ENCODE results near the gene COPRS. TPM values are rescaled to one million over a fixed set of nuclear protein-coding genes. Genes with fewer than 3 reads are reported as not detected.

The COPRS gene
- total and polyA plus RNA-seq, 4 donors: 15.4 to 50.6 (median 27.6) TPM

GRCh38 chr17:31824766-31825360 is 34.2 kb downstream of the COPRS start:
- Histone ChIP-seq H3K4me1 (ENCODE audit: control insufficient read depth in 4 of 4, insufficient read depth in 4 of 4, low read length in 3 of 4) (peaks cover 0 to 4% (median 0%) of the 10 kb centered on the region in 4 donors), H3K4me3 (ENCODE audit: low read depth in 1 of 3, low read length in 3 of 3) (no peak overlapping the region), H3K9me3 (ENCODE audit: control insufficient read depth in 4 of 4, low read length in 3 of 4) (no peaks in the 10 kb centered on the region), H3K27me3 (ENCODE audit: control insufficient read depth in 4 of 4, insufficient read depth in 4 of 4, low read length in 3 of 4) (no peaks in the 10 kb centered on the region), H3K9ac (ENCODE audit: low read depth in 1 of 2, low read length in 2 of 2) (no peak overlapping the region), H3K36me3 (ENCODE audit: control insufficient read depth in 4 of 4, insufficient read depth in 3 of 4, low read depth in 1 of 4, low read length in 3 of 4) (no peaks in the 10 kb centered on the region), H3K27ac (ENCODE audit: low read depth in 1 of 2, low read length in 2 of 2) (no peak overlapping the region)
- no peak for DNase-seq (ENCODE audit: low spot score)
- 78% methylated on average over 7 of the region's 7 CpGs for WGBS
- TF ChIP-seq FOXA1 (IDR thresholded peaks at IDR 0.05): no peak
- no peak for TF ChIP-seq MAX (IDR thresholded peaks at IDR 0.05)
- no peak for TF ChIP-seq RXRA (IDR thresholded peaks at IDR 0.05)
- no peak for TF ChIP-seq TAF1 (conservative IDR thresholded peaks at IDR 0.05)
- TF ChIP-seq NR2F2 (IDR thresholded peaks at IDR 0.05): no peak
- TF ChIP-seq CTCF (IDR thresholded peaks at IDR 0.05; ENCODE audit: low read depth, low read length, missing input control): no peak
- TF ChIP-seq REST (IDR thresholded peaks at IDR 0.05): no peak
- TF ChIP-seq HNF4G (IDR thresholded peaks at IDR 0.05): no peak
- TF ChIP-seq FOXA2 (IDR thresholded peaks at IDR 0.05): no peak
- TF ChIP-seq ZBTB33 (IDR thresholded peaks at IDR 0.05): no peak
- TF ChIP-seq HNF4A (conservative IDR thresholded peaks at IDR 0.05): no peak
- no peak for TF ChIP-seq SP1 (IDR thresholded peaks at IDR 0.05)
- no peak for TF ChIP-seq JUND (IDR thresholded peaks at IDR 0.05)
- TF ChIP-seq GABPA (IDR thresholded peaks at IDR 0.05 in 1 of 2, conservative IDR thresholded peaks at IDR 0.05 in 1 of 2): no peak

GRCh38 chr17:31823014-31823413 is 36.0 kb downstream of the COPRS start:
- H3K9me3 ChIP-seq (ENCODE audit: control insufficient read depth in 4 of 4, low read length in 3 of 4): no peaks in the 10 kb centered on the region
- no peaks in the 10 kb centered on the region for H3K27me3 ChIP-seq (ENCODE audit: control insufficient read depth in 4 of 4, insufficient read depth in 4 of 4, low read length in 3 of 4)
- H3K36me3 ChIP-seq (ENCODE audit: control insufficient read depth in 4 of 4, insufficient read depth in 3 of 4, low read depth in 1 of 4, low read length in 3 of 4): no peaks in the 10 kb centered on the region
- no peak overlapping the region for H3K4me3 ChIP-seq (ENCODE audit: low read depth in 1 of 3, low read length in 3 of 3)
- WGBS: 86% methylated on average over 3 of the region's 3 CpGs
- no peak for TF ChIP-seq NR2F2 (IDR thresholded peaks at IDR 0.05)
- TF ChIP-seq RXRA (IDR thresholded peaks at IDR 0.05): no peak
- no peak for TF ChIP-seq MAX (IDR thresholded peaks at IDR 0.05)
- no peak for TF ChIP-seq TAF1 (conservative IDR thresholded peaks at IDR 0.05)
- no peak for TF ChIP-seq JUND (IDR thresholded peaks at IDR 0.05)
- no peak for TF ChIP-seq FOXA2 (IDR thresholded peaks at IDR 0.05)
- TF ChIP-seq CTCF (IDR thresholded peaks at IDR 0.05; ENCODE audit: low read depth, low read length, missing input control): no peak
- no peak for TF ChIP-seq HNF4A (conservative IDR thresholded peaks at IDR 0.05)
- TF ChIP-seq HNF4G (IDR thresholded peaks at IDR 0.05): no peak
- no peak for TF ChIP-seq EGR1 (IDR thresholded peaks at IDR 0.05; ENCODE audit: low read depth in 2 of 2)
- H3K4me1 ChIP-seq (ENCODE audit: control insufficient read depth in 4 of 4, insufficient read depth in 4 of 4, low read length in 3 of 4): peaks cover 0 to 4% (median 0%) of the 10 kb centered on the region in 4 donors
- DNase-seq (ENCODE audit: low spot score): no peak
- no peak overlapping the region for H3K27ac ChIP-seq (ENCODE audit: low read depth in 1 of 2, low read length in 2 of 2)
- H3K9ac ChIP-seq (ENCODE audit: low read depth in 1 of 2, low read length in 2 of 2): no peak overlapping the region

Measured in liver (tissue), 9 donors.